HPDE6-E6E7 (cell line): ENCODE measurements around the gene SYPL1.
A peak's percentile ranks its signal among the peaks of the same experiment; 100 is the strongest.

Experiments used
- DNase-seq: peaks from one replicate; pipeline ENCODE4 v3.0.0; 2011; ENCODE audit warnings: missing footprints; ENCODE audit errors: extremely low spot score

The SYPL1 gene

GRCh38 chr7:106067678-106068077, 44.4 kb downstream of the SYPL1 start:
- DNase-seq = no peak

GRCh38 chr7:106065575-106066500, 46.3 kb downstream of the SYPL1 start:
- no peak for DNase-seq

- DNase-seq = peak; percentile 95
These were observed 47.1 kb downstream of the SYPL1 start for GRCh38 chr7:106064771-106065574.

GRCh38 chr7:106064316-106064715, 47.8 kb downstream of the SYPL1 start:
- DNase-seq = no peak

GRCh38 chr7:106063692-106064091, 48.4 kb downstream of the SYPL1 start:
- DNase-seq = no peak

GRCh38 chr7:106063024-106063423, 49.1 kb downstream of the SYPL1 start:
- DNase-seq = no peak

GRCh38 chr7:106062521-106062931, 49.6 kb downstream of the SYPL1 start:
- DNase-seq = no peak

GRCh38 chr7:106062006-106062405, 50.1 kb downstream of the SYPL1 start:
- DNase-seq = peak; percentile 48

GRCh38 chr7:106061301-106061979, 50.7 kb downstream of the SYPL1 start:
- no peak for DNase-seq

GRCh38 chr7:106060394-106060920, 51.7 kb downstream of the SYPL1 start:
- DNase-seq = no peak

GRCh38 chr7:106059556-106059955, 52.6 kb downstream of the SYPL1 start:
- no peak for DNase-seq

GRCh38 chr7:106058928-106059324, 53.2 kb downstream of the SYPL1 start:
- no peak for DNase-seq

GRCh38 chr7:106057962-106058927, 53.9 kb downstream of the SYPL1 start:
- DNase-seq = peak; percentile 71

GRCh38 chr7:106057204-106057961, 54.7 kb downstream of the SYPL1 start:
- no peak for DNase-seq

GRCh38 chr7:106056513-106057203, 55.5 kb downstream of the SYPL1 start:
- DNase-seq = peak; percentile 71

GRCh38 chr7:106054971-106055532, 57.1 kb downstream of the SYPL1 start:
- no peak for DNase-seq

GRCh38 chr7:106054156-106054910, 57.8 kb downstream of the SYPL1 start:
- no peak for DNase-seq

GRCh38 chr7:106053109-106053508, 59.0 kb downstream of the SYPL1 start:
- DNase-seq = no peak
